ENCODE results near the gene HP.
"Not testable (repeated sequence)": the region's sequence is repeated elsewhere in the genome, so short reads cannot be mapped to it uniquely, and the experiment has no call there.

Gene HP, protein sequence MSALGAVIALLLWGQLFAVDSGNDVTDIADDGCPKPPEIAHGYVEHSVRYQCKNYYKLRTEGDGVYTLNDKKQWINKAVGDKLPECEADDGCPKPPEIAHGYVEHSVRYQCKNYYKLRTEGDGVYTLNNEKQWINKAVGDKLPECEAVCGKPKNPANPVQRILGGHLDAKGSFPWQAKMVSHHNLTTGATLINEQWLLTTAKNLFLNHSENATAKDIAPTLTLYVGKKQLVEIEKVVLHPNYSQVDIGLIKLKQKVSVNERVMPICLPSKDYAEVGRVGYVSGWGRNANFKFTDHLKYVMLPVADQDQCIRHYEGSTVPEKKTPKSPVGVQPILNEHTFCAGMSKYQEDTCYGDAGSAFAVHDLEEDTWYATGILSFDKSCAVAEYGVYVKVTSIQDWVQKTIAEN

DNA sequence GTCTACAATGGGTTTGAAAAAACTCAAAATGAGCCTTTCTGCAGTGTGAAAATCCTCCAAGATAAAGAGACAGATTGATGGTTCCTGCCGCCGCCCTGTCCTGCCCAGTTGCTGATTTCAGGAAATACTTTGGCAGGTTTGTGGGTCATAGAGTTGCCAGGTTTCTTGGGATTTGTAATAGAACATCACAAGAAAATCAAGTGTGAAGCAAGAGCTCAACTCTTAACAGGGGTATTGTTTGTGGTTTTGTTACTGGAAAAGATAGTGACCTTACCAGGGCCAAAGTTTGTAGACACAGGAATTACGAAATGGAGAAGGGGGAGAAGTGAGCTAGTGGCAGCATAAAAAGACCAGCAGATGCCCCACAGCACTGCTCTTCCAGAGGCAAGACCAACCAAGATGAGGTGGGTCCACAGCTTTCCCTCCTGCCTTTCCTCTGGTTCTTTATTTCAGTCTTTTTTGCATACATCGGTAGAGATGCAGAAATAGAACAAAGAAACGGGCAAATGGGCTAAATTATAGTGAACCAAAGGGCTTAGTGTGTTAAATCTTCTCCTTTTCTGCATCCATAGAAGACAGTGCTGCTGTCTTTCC, at the start of gene HP:
Gene HP, plus strand, starts transcription at position 252 of the 594 bp plus-strand sequence. Its CDS starts 148 bp downstream, at position 400.
- H3K36me3 ChIP-seq, H3K9me3 ChIP-seq, H3K27me3 ChIP-seq: not testable (repeated sequence)
- Histone ChIP-seq H3K4me1 (ENCODE audit: control insufficient read depth in 1 of 2, insufficient read depth in 1 of 2, low read depth in 1 of 2, low read length in 1 of 2) (peaks cover 68 to 74% of the 10 kb centered on the region in 2 experiments), H3K27ac (peak within 1 kb of the TSS; percentile 78), H3K4me3 (ENCODE audit: low read depth in 1 of 2, low read length in 1 of 2) (peak within 1 kb of the TSS; percentile 15 to 47)

DNA sequence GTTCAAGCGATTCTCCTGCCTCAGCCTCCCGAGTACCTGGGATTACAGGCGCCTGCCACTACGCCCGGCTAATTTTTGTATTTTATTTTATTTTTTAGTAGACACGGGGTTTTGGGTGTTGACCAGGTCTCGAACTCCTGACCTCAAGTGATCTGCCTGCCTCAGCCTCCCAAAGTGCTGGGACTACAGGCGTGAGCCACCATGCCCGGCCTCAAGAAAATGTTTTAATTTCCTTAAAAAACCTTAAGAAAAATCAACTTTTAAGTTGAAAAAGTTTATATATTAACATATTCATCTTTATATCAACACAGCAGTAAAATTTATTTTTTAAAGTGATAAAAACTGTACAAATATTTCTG, 46.3 kb upstream of the HP start:
- peaks cover 16 to 21% of the 10 kb centered on the region in 2 experiments for H3K4me1 ChIP-seq (ENCODE audit: control insufficient read depth in 1 of 2, insufficient read depth in 1 of 2, low read depth in 1 of 2, low read length in 1 of 2)
- H3K27me3 ChIP-seq, H3K9me3 ChIP-seq, H3K36me3 ChIP-seq: not testable (repeated sequence)
- peak overlapping the region; percentile 87 to 90 for H3K4me3 ChIP-seq (ENCODE audit: low read depth in 1 of 2, low read length in 1 of 2)
- H3K27ac ChIP-seq: peak overlapping the region; percentile 69

DNA sequence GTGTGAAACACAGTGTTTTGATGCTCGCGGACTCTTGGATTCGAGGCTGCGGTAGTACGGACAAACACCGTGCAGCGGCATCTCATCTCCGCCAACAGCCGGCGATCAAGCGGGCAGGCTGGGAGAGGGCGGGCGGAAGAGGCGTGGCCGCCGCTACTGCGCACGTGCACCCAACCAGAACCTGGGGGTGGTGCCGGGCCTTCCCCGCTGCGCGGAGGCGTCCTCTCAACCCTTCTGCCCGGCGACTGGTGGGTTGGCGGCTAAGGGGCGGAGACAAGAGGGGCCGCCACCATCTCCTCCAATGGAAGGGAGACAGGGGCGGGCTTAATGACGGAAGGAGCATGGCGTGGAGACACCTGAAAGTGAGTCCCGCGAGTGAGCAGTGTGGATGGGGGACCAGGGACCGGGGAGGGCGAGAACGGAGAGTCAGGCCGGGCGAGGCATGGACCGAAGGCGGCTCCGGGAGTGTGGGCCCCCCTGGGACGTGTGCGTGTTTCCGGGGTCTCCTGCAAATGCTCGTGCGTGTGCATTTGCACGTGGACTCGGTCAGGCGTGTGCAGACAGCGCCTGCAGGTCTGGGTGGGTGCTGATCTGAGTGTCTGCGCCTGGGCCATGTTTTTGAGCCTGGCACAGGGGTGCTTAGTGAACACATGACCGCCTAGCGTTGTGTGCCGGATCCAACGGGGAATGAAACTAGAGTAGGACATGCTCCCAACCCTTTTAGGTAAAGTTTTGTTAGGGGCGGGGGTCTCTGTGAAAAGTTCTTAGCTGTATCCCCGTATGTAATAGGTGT, 45.7 kb upstream of the HP start, which contains the start of gene DHODH:
Gene DHODH, plus strand, starts transcription at position 321 of the 793 bp plus-strand sequence. Its CDS starts 21 bp downstream, at position 342.
- H3K4me3 ChIP-seq (ENCODE audit: low read depth in 1 of 2, low read length in 1 of 2): peak within 1 kb of the TSS; percentile 87 to 90
- peak within 1 kb of the TSS; percentile 69 for H3K27ac ChIP-seq
- no peaks in the 10 kb centered on the region for H3K36me3 ChIP-seq
- TF ChIP-seq, protein P1, sequence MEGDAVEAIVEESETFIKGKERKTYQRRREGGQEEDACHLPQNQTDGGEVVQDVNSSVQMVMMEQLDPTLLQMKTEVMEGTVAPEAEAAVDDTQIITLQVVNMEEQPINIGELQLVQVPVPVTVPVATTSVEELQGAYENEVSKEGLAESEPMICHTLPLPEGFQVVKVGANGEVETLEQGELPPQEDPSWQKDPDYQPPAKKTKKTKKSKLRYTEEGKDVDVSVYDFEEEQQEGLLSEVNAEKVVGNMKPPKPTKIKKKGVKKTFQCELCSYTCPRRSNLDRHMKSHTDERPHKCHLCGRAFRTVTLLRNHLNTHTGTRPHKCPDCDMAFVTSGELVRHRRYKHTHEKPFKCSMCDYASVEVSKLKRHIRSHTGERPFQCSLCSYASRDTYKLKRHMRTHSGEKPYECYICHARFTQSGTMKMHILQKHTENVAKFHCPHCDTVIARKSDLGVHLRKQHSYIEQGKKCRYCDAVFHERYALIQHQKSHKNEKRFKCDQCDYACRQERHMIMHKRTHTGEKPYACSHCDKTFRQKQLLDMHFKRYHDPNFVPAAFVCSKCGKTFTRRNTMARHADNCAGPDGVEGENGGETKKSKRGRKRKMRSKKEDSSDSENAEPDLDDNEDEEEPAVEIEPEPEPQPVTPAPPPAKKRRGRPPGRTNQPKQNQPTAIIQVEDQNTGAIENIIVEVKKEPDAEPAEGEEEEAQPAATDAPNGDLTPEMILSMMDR (IDR thresholded peaks at IDR 0.05): peak; percentile 57
- no peaks in the 10 kb centered on the region for H3K9me3 ChIP-seq
- peaks cover 21 to 23% of the 10 kb centered on the region in 2 experiments for H3K4me1 ChIP-seq (ENCODE audit: control insufficient read depth in 1 of 2, insufficient read depth in 1 of 2, low read depth in 1 of 2, low read length in 1 of 2)
- no peaks in the 10 kb centered on the region for H3K27me3 ChIP-seq

DNA sequence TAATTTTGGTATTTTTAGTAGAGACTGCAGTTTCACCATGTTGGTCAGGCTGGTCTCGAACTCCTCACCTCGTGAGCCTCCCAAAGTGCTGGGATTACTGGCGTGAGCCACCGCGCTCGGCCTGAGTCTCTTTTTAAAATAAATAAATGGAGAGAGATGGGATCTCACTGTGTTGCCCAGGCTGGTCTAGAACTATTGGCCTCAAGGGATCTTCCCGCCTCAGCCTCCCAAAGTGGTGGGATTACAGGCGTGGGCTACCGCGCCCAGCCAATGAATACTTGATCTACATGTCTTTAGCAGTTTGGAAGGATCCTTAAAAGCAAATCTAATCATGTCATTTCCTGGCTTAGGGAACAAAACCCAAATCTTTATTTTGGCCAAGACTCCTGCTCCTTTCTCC, 44.5 kb upstream of the HP start:
- Histone ChIP-seq H3K27ac (no peak overlapping the region), H3K4me3 (ENCODE audit: low read depth in 1 of 2, low read length in 1 of 2) (no peak overlapping the region), H3K27me3 (no peaks in the 10 kb centered on the region), H3K36me3 (no peaks in the 10 kb centered on the region), H3K4me1 (ENCODE audit: control insufficient read depth in 1 of 2, insufficient read depth in 1 of 2, low read depth in 1 of 2, low read length in 1 of 2) (peaks cover 22 to 23% of the 10 kb centered on the region in 2 experiments), H3K9me3 (no peaks in the 10 kb centered on the region)
- TF ChIP-seq, protein P1 (IDR thresholded peaks at IDR 0.05): no peak

DNA sequence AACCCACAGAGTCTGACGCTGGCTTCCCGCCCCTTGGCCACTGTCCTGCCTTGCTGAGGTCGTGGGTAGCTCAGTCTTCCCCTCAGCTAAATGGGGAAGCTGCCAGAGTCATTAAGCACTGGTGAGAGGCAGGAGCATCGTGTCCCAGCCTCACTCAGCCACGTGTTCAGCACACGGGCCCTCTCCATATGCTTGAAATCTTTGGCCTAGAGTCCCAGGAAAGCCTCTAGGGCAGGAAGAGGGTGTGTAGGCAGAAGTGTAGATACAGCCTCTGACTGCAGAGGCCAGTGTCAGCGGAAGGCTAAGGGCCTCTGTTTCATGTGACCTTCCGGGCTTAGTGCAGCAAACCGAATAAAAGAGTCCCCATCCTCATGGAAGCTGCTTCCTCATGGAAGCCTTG, 41.7 kb upstream of the HP start:
- no peak overlapping the region for H3K27ac ChIP-seq
- no peaks in the 10 kb centered on the region for H3K27me3 ChIP-seq
- no peaks in the 10 kb centered on the region for H3K36me3 ChIP-seq
- no peak overlapping the region for H3K4me3 ChIP-seq (ENCODE audit: low read depth in 1 of 2, low read length in 1 of 2)
- H3K4me1 ChIP-seq (ENCODE audit: control insufficient read depth in 1 of 2, insufficient read depth in 1 of 2, low read depth in 1 of 2, low read length in 1 of 2): peaks cover 18 to 31% of the 10 kb centered on the region in 2 experiments
- no peaks in the 10 kb centered on the region for H3K9me3 ChIP-seq
- TF ChIP-seq, protein P1 (IDR thresholded peaks at IDR 0.05): no peak

DNA sequence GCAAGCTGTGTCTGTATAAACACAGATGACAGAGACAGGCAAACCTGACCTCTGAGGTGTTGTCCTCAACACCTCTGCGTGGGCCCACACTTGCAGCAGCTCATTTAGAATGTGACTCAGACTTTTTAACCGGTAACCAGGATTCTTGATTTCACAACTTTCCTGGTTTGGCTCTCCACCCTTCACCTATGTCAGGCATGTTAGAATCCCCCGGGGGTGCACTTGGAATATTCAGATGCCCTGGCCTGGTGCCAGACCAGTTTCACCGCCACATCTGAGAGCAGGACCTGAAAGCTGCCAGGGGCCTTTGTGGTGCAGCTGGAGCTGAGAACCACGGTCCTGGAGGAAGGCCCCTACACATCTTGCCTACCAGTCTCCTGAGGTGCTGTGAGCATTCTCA, 40.9 kb upstream of the HP start:
- no peaks in the 10 kb centered on the region for H3K27me3 ChIP-seq
- no peak overlapping the region for H3K4me3 ChIP-seq (ENCODE audit: low read depth in 1 of 2, low read length in 1 of 2)
- TF ChIP-seq, protein P1 (IDR thresholded peaks at IDR 0.05): no peak
- no peak overlapping the region for H3K27ac ChIP-seq
- H3K9me3 ChIP-seq: no peaks in the 10 kb centered on the region
- H3K36me3 ChIP-seq: no peaks in the 10 kb centered on the region
- peaks cover 11 to 24% of the 10 kb centered on the region in 2 experiments for H3K4me1 ChIP-seq (ENCODE audit: control insufficient read depth in 1 of 2, insufficient read depth in 1 of 2, low read depth in 1 of 2, low read length in 1 of 2)
